HepG2 (cell line): Measurements from ENCODE around the gene ZNF618.

ENCODE experiments used
- ARNTL ChIP-seq: sonication (generic); formaldehyde crosslinking; IDR thresholded peaks from 2 replicates; pipeline ENCODE4 v1.4.0; 2020; ENCODE audit warnings: mild to moderate bottlenecking, missing genetic modification reagents
- CBX5 ChIP-seq: sonication (generic); formaldehyde crosslinking; IDR thresholded peaks from 2 replicates; pipeline ENCODE4 v1.4.0; 2020; ENCODE audit warnings: missing genetic modification reagents, borderline replicate concordance
- CTCF ChIP-seq: sonication (generic); formaldehyde crosslinking; IDR thresholded peaks from 2 replicates; pipeline ENCODE4 v1.5.0; 2020; ENCODE audit warnings: mild to moderate bottlenecking, missing genetic modification reagents, moderate library complexity
- JUN ChIP-seq: sonication (generic); formaldehyde crosslinking; IDR thresholded peaks from 2 replicates; pipeline ENCODE4 v1.4.0; 2020; ENCODE audit warnings: mild to moderate bottlenecking, missing genetic modification reagents
- MATR3 ChIP-seq: sonication (generic); formaldehyde crosslinking; IDR thresholded peaks from 2 replicates; pipeline ENCODE4 v1.4.0; 2020; ENCODE audit warnings: missing genetic modification reagents
- NFAT5 ChIP-seq: sonication (generic); formaldehyde crosslinking; IDR thresholded peaks from 2 replicates; pipeline ENCODE4 v1.4.0; 2020; ENCODE audit warnings: missing genetic modification reagents
- PATZ1 ChIP-seq: sonication (generic); formaldehyde crosslinking; IDR thresholded peaks from 2 replicates; pipeline ENCODE4 v1.4.0; 2020; ENCODE audit warnings: missing genetic modification reagents
- POLR2A ChIP-seq, 2 experiments: IDR thresholded peaks; 2 replicates each; pipeline ENCODE4 v1.6.1; 2011; ENCODE audit warnings: low read depth in 2 of 2, low read length in 2 of 2, mild to moderate bottlenecking in 1 of 2, moderate library complexity in 1 of 2; ENCODE audit not compliant: insufficient read depth in 1 of 2
- RFX5 ChIP-seq: IDR thresholded peaks from 2 replicates; pipeline ENCODE4 v1.6.1; 2011; ENCODE audit warnings: low read depth, low read length, improper control_type of control experiment
- SIN3A ChIP-seq: IDR thresholded peaks from 2 replicates; pipeline ENCODE4 v1.6.1; 2011; ENCODE audit warnings: low read depth, mild to moderate bottlenecking, control low read depth, low read length, borderline replicate concordance
- TAF1 ChIP-seq: sonication (generic); formaldehyde crosslinking; IDR thresholded peaks from 2 replicates; pipeline ENCODE4 v1.4.0; 2020; ENCODE audit warnings: missing genetic modification reagents
- ZNF451 ChIP-seq: sonication (generic); formaldehyde crosslinking; IDR thresholded peaks from 2 replicates; pipeline ENCODE4 v1.5.0; 2020; ENCODE audit warnings: mild to moderate bottlenecking, missing genetic modification reagents
- TF ChIP-seq, protein P1 (sequence below): sonication (generic); formaldehyde crosslinking; IDR thresholded peaks from 2 replicates; pipeline ENCODE4 v1.4.0; 2020; ENCODE audit warnings: mild to moderate bottlenecking, missing genetic modification reagents

DNA sequence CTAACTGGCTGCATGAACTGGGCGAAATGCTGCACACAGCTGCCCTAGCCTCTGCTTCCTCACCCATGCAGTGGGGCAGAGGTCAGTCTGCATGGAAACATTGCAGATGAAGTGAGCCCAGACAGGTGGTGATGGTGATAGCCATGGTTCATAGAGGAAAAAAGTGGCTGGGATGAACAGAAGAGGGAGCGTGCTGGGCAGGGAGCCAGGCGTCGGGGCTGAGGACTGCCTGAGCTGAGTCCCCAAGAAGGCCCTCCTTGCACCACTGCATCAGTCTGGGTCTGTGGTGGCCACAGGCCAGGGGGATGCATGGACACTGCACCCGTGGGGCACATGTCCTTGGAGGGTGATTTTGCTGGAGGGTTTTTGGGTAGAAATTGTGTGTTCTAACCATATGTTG, 121.5 kb downstream of the ZNF618 start:
- TF ChIP-seq TAF1 (CRISPR knock-in tag): no peak
- TF ChIP-seq CTCF (CRISPR knock-in tag): no peak
- no peak for TF ChIP-seq ARNTL
- TF ChIP-seq NFAT5 (CRISPR knock-in tag): no peak
- no peak for TF ChIP-seq ZNF451 (CRISPR knock-in tag)
- no peak for TF ChIP-seq RFX5
- no peak for TF ChIP-seq PATZ1 (CRISPR knock-in tag)
- no peak for TF ChIP-seq MATR3 (CRISPR knock-in tag)
- no peak for TF ChIP-seq POLR2A (IDR thresholded peaks at IDR 0.05; ENCODE audit: insufficient read depth in 1 of 2, low read depth in 2 of 2, low read length in 2 of 2)
- no peak for TF ChIP-seq JUN
- no peak for TF ChIP-seq SIN3A
- TF ChIP-seq, protein P1, sequence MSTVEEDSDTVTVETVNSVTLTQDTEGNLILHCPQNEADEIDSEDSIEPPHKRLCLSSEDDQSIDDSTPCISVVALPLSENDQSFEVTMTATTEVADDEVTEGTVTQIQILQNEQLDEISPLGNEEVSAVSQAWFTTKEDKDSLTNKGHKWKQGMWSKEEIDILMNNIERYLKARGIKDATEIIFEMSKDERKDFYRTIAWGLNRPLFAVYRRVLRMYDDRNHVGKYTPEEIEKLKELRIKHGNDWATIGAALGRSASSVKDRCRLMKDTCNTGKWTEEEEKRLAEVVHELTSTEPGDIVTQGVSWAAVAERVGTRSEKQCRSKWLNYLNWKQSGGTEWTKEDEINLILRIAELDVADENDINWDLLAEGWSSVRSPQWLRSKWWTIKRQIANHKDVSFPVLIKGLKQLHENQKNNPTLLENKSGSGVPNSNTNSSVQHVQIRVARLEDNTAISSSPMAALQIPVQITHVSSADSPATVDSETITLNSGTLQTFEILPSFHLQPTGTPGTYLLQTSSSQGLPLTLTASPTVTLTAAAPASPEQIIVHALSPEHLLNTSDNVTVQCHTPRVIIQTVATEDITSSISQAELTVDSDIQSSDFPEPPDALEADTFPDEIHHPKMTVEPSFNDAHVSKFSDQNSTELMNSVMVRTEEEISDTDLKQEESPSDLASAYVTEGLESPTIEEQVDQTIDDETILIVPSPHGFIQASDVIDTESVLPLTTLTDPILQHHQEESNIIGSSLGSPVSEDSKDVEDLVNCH (CRISPR knock-in tag): no peak
- no peak for TF ChIP-seq CBX5 (CRISPR knock-in tag)
